ENCODE measurements around the gene ING3. TPM values are rescaled to one million over a fixed set of nuclear protein-coding genes. Genes with fewer than 3 reads are reported as not detected.

ING3 gene
- polyA plus RNA-seq, 1 donor from 2014 or later: 19.7 TPM

- no peak overlapping the region for H3K9ac ChIP-seq (ENCODE audit: low read length)
- no peak for TF ChIP-seq EP300 (conservative IDR thresholded peaks at IDR 0.05; ENCODE audit: poor library complexity, severe bottlenecking)
- no peak for TF ChIP-seq RAD21 (conservative IDR thresholded peaks at IDR 0.05)
- no peak for TF ChIP-seq TAF1 (IDR thresholded peaks at IDR 0.05; ENCODE audit: low read depth)
- no peak for TF ChIP-seq SMC3 (conservative IDR thresholded peaks at IDR 0.05; ENCODE audit: poor library complexity)
- no peak for TF ChIP-seq MXI1 (conservative IDR thresholded peaks at IDR 0.05; ENCODE audit: poor library complexity, severe bottlenecking)
- TF ChIP-seq EZH2 (IDR thresholded peaks at IDR 0.05; ENCODE audit: borderline replicate concordance, insufficient read depth, low read length, poor library complexity, severe bottlenecking): no peak
- TF ChIP-seq, protein P1, sequence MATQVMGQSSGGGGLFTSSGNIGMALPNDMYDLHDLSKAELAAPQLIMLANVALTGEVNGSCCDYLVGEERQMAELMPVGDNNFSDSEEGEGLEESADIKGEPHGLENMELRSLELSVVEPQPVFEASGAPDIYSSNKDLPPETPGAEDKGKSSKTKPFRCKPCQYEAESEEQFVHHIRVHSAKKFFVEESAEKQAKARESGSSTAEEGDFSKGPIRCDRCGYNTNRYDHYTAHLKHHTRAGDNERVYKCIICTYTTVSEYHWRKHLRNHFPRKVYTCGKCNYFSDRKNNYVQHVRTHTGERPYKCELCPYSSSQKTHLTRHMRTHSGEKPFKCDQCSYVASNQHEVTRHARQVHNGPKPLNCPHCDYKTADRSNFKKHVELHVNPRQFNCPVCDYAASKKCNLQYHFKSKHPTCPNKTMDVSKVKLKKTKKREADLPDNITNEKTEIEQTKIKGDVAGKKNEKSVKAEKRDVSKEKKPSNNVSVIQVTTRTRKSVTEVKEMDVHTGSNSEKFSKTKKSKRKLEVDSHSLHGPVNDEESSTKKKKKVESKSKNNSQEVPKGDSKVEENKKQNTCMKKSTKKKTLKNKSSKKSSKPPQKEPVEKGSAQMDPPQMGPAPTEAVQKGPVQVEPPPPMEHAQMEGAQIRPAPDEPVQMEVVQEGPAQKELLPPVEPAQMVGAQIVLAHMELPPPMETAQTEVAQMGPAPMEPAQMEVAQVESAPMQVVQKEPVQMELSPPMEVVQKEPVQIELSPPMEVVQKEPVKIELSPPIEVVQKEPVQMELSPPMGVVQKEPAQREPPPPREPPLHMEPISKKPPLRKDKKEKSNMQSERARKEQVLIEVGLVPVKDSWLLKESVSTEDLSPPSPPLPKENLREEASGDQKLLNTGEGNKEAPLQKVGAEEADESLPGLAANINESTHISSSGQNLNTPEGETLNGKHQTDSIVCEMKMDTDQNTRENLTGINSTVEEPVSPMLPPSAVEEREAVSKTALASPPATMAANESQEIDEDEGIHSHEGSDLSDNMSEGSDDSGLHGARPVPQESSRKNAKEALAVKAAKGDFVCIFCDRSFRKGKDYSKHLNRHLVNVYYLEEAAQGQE (IDR thresholded peaks at IDR 0.05; ENCODE audit: borderline replicate concordance): no peak
- TF ChIP-seq, protein P2, sequence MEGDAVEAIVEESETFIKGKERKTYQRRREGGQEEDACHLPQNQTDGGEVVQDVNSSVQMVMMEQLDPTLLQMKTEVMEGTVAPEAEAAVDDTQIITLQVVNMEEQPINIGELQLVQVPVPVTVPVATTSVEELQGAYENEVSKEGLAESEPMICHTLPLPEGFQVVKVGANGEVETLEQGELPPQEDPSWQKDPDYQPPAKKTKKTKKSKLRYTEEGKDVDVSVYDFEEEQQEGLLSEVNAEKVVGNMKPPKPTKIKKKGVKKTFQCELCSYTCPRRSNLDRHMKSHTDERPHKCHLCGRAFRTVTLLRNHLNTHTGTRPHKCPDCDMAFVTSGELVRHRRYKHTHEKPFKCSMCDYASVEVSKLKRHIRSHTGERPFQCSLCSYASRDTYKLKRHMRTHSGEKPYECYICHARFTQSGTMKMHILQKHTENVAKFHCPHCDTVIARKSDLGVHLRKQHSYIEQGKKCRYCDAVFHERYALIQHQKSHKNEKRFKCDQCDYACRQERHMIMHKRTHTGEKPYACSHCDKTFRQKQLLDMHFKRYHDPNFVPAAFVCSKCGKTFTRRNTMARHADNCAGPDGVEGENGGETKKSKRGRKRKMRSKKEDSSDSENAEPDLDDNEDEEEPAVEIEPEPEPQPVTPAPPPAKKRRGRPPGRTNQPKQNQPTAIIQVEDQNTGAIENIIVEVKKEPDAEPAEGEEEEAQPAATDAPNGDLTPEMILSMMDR (IDR thresholded peaks at IDR 0.05; ENCODE audit: poor library complexity, severe bottlenecking): no peak
- no peak for TF ChIP-seq POLR2AphosphoS5 (IDR thresholded peaks at IDR 0.05)
These were observed 41.0 kb downstream of the ING3 start for GRCh38 chr7:120991581-120991980.

DNA sequence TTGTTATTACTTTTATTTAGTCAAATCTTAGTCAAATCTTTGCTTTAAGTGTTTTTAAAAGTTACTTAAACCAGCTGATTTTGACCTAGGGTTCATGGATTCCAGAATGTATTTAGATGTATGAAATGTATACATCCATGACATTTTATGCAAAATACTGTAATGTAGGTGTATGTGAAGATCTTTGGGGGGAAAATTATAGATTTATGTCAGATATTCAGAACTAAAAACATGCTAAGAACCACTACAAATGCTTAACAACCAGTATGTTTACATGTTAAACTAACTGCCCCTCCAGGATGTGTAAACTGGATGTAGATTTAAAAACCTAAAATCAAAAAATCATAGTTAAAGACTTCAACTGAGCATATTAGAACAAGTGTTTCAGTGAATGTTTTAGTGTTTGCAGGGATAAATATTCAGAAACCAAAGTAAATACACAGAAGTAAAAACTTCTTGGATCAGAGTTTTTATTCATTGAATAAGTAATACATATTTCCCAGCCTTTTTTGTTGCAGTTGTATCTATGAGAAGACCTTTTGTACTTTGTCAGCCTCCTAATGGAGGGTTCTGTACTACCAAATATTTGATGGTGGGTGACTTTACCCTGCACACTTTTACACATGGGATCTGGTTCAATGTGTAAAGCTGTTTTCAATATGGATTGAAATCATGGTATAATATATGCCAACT, 41.8 kb downstream of the ING3 start:
- H4K20me1 ChIP-seq (ENCODE audit: insufficient read depth): no peaks in the 10 kb centered on the region
- H3K36me3 ChIP-seq (ENCODE audit: insufficient read depth, low read length): no peaks in the 10 kb centered on the region
- TF ChIP-seq RAD21 (conservative IDR thresholded peaks at IDR 0.05): no peak
- no peak for TF ChIP-seq EP300 (conservative IDR thresholded peaks at IDR 0.05; ENCODE audit: poor library complexity, severe bottlenecking)
- TF ChIP-seq POLR2AphosphoS5 (IDR thresholded peaks at IDR 0.05): no peak
- no peak for TF ChIP-seq MXI1 (conservative IDR thresholded peaks at IDR 0.05; ENCODE audit: poor library complexity, severe bottlenecking)
- TF ChIP-seq SMC3 (conservative IDR thresholded peaks at IDR 0.05; ENCODE audit: poor library complexity): no peak
- no peak for TF ChIP-seq EZH2 (IDR thresholded peaks at IDR 0.05; ENCODE audit: borderline replicate concordance, insufficient read depth, low read length, poor library complexity, severe bottlenecking)
- no peak for TF ChIP-seq TAF1 (IDR thresholded peaks at IDR 0.05; ENCODE audit: low read depth)
- TF ChIP-seq, protein P2 (IDR thresholded peaks at IDR 0.05; ENCODE audit: poor library complexity, severe bottlenecking): no peak
- TF ChIP-seq, protein P1 (IDR thresholded peaks at IDR 0.05; ENCODE audit: borderline replicate concordance): no peak
- no peak overlapping the region for H3K4me3 ChIP-seq (ENCODE audit: low read length)
- no peak overlapping the region for H3K27ac ChIP-seq (ENCODE audit: low read length)
- no peaks in the 10 kb centered on the region for H3K9me2 ChIP-seq (ENCODE audit: insufficient read depth, low read length)
- H3K9ac ChIP-seq (ENCODE audit: low read length): no peak overlapping the region
- no peak overlapping the region for H2AFZ ChIP-seq (ENCODE audit: low read depth, low read length)
- no peaks in the 10 kb centered on the region for H3F3A ChIP-seq (ENCODE audit: insufficient read depth, low read length, poor library complexity, severe bottlenecking)
- peaks cover 8% of the 10 kb centered on the region for H3K27me3 ChIP-seq (ENCODE audit: insufficient read depth, low read depth, low read length)
- H3K79me2 ChIP-seq (replicated peaks; ENCODE audit: insufficient read depth, low read length): no peaks in the 10 kb centered on the region
- H3K4me2 ChIP-seq (ENCODE audit: low read length): no peak overlapping the region
- H3K9me3 ChIP-seq (ENCODE audit: low read length): no peaks in the 10 kb centered on the region

More at GRCh38 chr7:120991581-120991980, 41.0 kb downstream of the ING3 start:
- Histone ChIP-seq H3K27me3 (ENCODE audit: insufficient read depth, low read depth, low read length) (peaks cover 8% of the 10 kb centered on the region), H3K9me3 (ENCODE audit: low read length) (no peaks in the 10 kb centered on the region), H2AFZ (ENCODE audit: low read depth, low read length) (no peak overlapping the region), H3K36me3 (ENCODE audit: insufficient read depth, low read length) (no peaks in the 10 kb centered on the region), H3K9me2 (ENCODE audit: insufficient read depth, low read length) (no peaks in the 10 kb centered on the region), H4K20me1 (ENCODE audit: insufficient read depth) (no peaks in the 10 kb centered on the region), H3K27ac (ENCODE audit: low read length) (no peak overlapping the region), H3K4me2 (ENCODE audit: low read length) (no peak overlapping the region), H3F3A (ENCODE audit: insufficient read depth, low read length, poor library complexity, severe bottlenecking) (no peaks in the 10 kb centered on the region), H3K79me2 (replicated peaks; ENCODE audit: insufficient read depth, low read length) (no peaks in the 10 kb centered on the region), H3K4me3 (ENCODE audit: low read length) (no peak overlapping the region)

All from neural cell (in vitro differentiated cells).